Choroid plexus epithelial cell (primary cell): ENCODE results near the gene UBA1.

ENCODE experiments used
- DNase-seq: peaks from one replicate; pipeline ENCODE4 v3.0.0-alpha.2; 2010; ENCODE audit warnings: low read depth
- H3K4me3 ChIP-seq: 2 replicates; pipeline ENCODE4 v1.5.1; 2011; ENCODE audit warnings: low read depth, mild to moderate bottlenecking, control low read depth, low read length, moderate library complexity
- CTCF ChIP-seq: conservative IDR thresholded peaks from 2 replicates; pipeline ENCODE4 v1.5.1; 2011; ENCODE audit warnings: low read depth, mild to moderate bottlenecking, control low read depth, inconsistent platforms, low read length, moderate library complexity

Gene UBA1

GRCh38 chrX:47179928-47180255 lies 13.7 kb upstream of the UBA1 start:
- TF ChIP-seq CTCF: no peak
- no peak for DNase-seq
- no peak overlapping the region for H3K4me3 ChIP-seq

- DNase-seq: no peak
- TF ChIP-seq CTCF: no peak
- H3K4me3 ChIP-seq: no peak overlapping the region
Observed at GRCh38 chrX:47180346-47180745, 13.3 kb upstream of the UBA1 start.

GRCh38 chrX:47181301-47181700 lies 12.3 kb upstream of the UBA1 start:
- no peak overlapping the region for H3K4me3 ChIP-seq
- DNase-seq: no peak
- no peak for TF ChIP-seq CTCF

GRCh38 chrX:47182106-47182700 lies 11.4 kb upstream of the UBA1 start:
- DNase-seq: no peak
- H3K4me3 ChIP-seq: no peak overlapping the region
- no peak for TF ChIP-seq CTCF

GRCh38 chrX:47184486-47184885 lies 9.1 kb upstream of the UBA1 start:
- no peak overlapping the region for H3K4me3 ChIP-seq
- no peak for DNase-seq
- no peak for TF ChIP-seq CTCF

GRCh38 chrX:47185241-47185640 lies 8.4 kb upstream of the UBA1 start:
- TF ChIP-seq CTCF: no peak

GRCh38 chrX:47186096-47186740 lies 7.4 kb upstream of the UBA1 start:
- H3K4me3 ChIP-seq: no peak overlapping the region
- DNase-seq: no peak
- no peak for TF ChIP-seq CTCF

More at GRCh38 chrX:47185241-47185640, 8.4 kb upstream of the UBA1 start:
- H3K4me3 ChIP-seq: no peak overlapping the region
- no peak for DNase-seq
